HepG2 (cell line): ENCODE results near the gene NXN. TPM values are rescaled to one million over a fixed set of nuclear protein-coding genes. Genes with fewer than 3 reads are reported as not detected.

Experiments used
- ATAC-seq: fragments of 200-7000 bp; cut with Tn5 transposase; 3 replicates; pipeline ENCODE4 v1.9.1; 2020; ENCODE audit warnings: mild to moderate bottlenecking, moderate library complexity
- BruUV-seq: library from RNA; stranded (reverse); fragments of 400-500 nt; replicated peaks from 2 replicates; lab custom pipeline; 2021; lab: Mats Ljungman, UMichigan
- CTCF ChIA-PET: fragments of 300-600 bp; formaldehyde crosslinking; extraction: SDS; loops from one replicate; lab custom pipeline; 2021; ENCODE audit warnings: low total read pairs, inconsistent platforms, low intra/inter-chr PET ratio; lab: Yijun Ruan, JAX
- POLR2A ChIA-PET: fragments of 350-600 bp; sonication (Branson Sonifier 250); formaldehyde crosslinking; loops from one replicate; lab custom pipeline; 2020; ENCODE audit warnings: antibody characterized with exemption, inconsistent platforms; lab: Yijun Ruan, JAX
- DNase-seq: peaks from one replicate; pipeline ENCODE4 v3.0.0-alpha.2; 2015; ENCODE audit warnings: low spot score
- FAIRE-seq: peaks from 3 replicates; lab custom pipeline; 2011; peaks lifted over from hg19 to GRCh38; lab: Jason Lieb, UNC
- H2AFZ ChIP-seq: one replicate; pipeline ENCODE4 v1.6.1; 2011; ENCODE audit warnings: low read length, inconsistent platforms
- H3K27ac ChIP-seq: fragments of 300-600 bp; 3 replicates; pipeline ENCODE4 v1.8.0; 2011; ENCODE audit warnings: mixed run types, mild to moderate bottlenecking, mixed read lengths, low read length, inconsistent platforms; ENCODE audit not compliant: insufficient read depth; ENCODE audit errors: extremely low read length
- H3K27me3 ChIP-seq, 2 experiments: fragments of 200-600 bp in 1 of 2; 2 replicates in 1 of 2; 3 replicates in 1 of 2; pipeline versions ENCODE4 v1.6.0 to v1.8.0; 2011; ENCODE audit warnings: low read length in 2 of 2, mild to moderate bottlenecking in 2 of 2, moderate library complexity in 2 of 2, inconsistent platforms in 1 of 2; ENCODE audit not compliant: insufficient read depth in 2 of 2, control insufficient read depth in 1 of 2
- H3K36me3 ChIP-seq, 2 experiments: fragments of 200-600 bp in 1 of 2; replicated peaks in 1 of 2; 2 replicates in 1 of 2; 3 replicates in 1 of 2; pipeline versions ENCODE4 v1.5.1 to v1.8.0; 2011; ENCODE audit warnings: low read length in 2 of 2, inconsistent platforms in 1 of 2; ENCODE audit not compliant: insufficient read depth in 2 of 2, control insufficient read depth in 1 of 2
- H3K4me1 ChIP-seq: 2 replicates; pipeline ENCODE4 v1.5.1; 2012; ENCODE audit warnings: low read length, inconsistent platforms; ENCODE audit not compliant: insufficient read depth
- H3K4me2 ChIP-seq: 2 replicates; pipeline ENCODE4 v1.6.0; 2011; ENCODE audit warnings: low read depth, low read length, inconsistent platforms
- H3K4me3 ChIP-seq, 3 experiments: fragments of 200-600 bp in 1 of 3; sonication (generic), shearing (Covaris generic) in 1 of 3; replicated peaks in 1 of 3; 2 replicates each; pipeline ENCODE4 v1.5.1; 2011 to 2016; ENCODE audit warnings: low read length in 3 of 3, inconsistent platforms in 2 of 3, low read depth in 2 of 3, mild to moderate bottlenecking in 2 of 3, control low read depth in 1 of 3, mixed read lengths in 1 of 3; ENCODE audit not compliant: insufficient read depth in 1 of 3
- H3K79me2 ChIP-seq: one replicate; pipeline ENCODE4 v1.6.1; 2011; ENCODE audit warnings: low read length, inconsistent platforms; ENCODE audit not compliant: insufficient read depth
- H3K9ac ChIP-seq: 2 replicates; pipeline ENCODE4 v1.6.0; 2011; ENCODE audit warnings: mild to moderate bottlenecking, low read depth, low read length, inconsistent platforms; ENCODE audit not compliant: insufficient read depth
- H3K9me3 ChIP-seq: 2 replicates; pipeline ENCODE4 v1.5.1; 2012; ENCODE audit warnings: mild to moderate bottlenecking, low read length
- H4K20me1 ChIP-seq: 2 replicates; pipeline ENCODE4 v1.6.0; 2011; ENCODE audit warnings: inconsistent platforms, mild to moderate bottlenecking, low read length, moderate library complexity; ENCODE audit not compliant: insufficient read depth
- CREM ChIP-seq, 2 experiments: sonication (generic) in 1 of 2; formaldehyde crosslinking in 1 of 2; IDR thresholded peaks; 2 replicates each; pipeline versions ENCODE4 v1.4.0 to v1.6.1; 2016 to 2020; ENCODE audit warnings: antibody characterized with exemption in 1 of 2, mild to moderate bottlenecking in 1 of 2, missing genetic modification reagents in 1 of 2
- MED13 ChIP-seq: sonication (generic); formaldehyde crosslinking; IDR thresholded peaks from 2 replicates; pipeline ENCODE4 v1.5.0; 2020; ENCODE audit warnings: missing genetic modification reagents
- NFKB2 ChIP-seq: sonication (generic); formaldehyde crosslinking; IDR thresholded peaks from 2 replicates; pipeline ENCODE4 v1.4.0; 2020; ENCODE audit warnings: missing genetic modification reagents, borderline replicate concordance
- PAF1 ChIP-seq: IDR thresholded peaks from 2 replicates; pipeline ENCODE4 v1.6.1; 2016; ENCODE audit warnings: missing genetic modification reagents, missing compliant biosample characterization
- PRPF4 ChIP-seq: fragments of 200-400 bp; formaldehyde crosslinking; IDR thresholded peaks from 2 replicates; pipeline ENCODE4 v1.6.1; 2016; ENCODE audit warnings: low read length, low read depth; ENCODE audit not compliant: poor library complexity, severe bottlenecking
- SOX5 ChIP-seq: IDR thresholded peaks from 2 replicates; pipeline ENCODE4 v1.6.1; 2016; ENCODE audit warnings: borderline replicate concordance
- ZNF101 ChIP-seq: sonication (generic); formaldehyde crosslinking; IDR thresholded peaks from 2 replicates; pipeline ENCODE4 v1.4.0; 2020; ENCODE audit warnings: mild to moderate bottlenecking, low read depth, missing genetic modification reagents, borderline replicate concordance
- ZNF274 ChIP-seq: sonication (generic); formaldehyde crosslinking; IDR thresholded peaks from 2 replicates; pipeline ENCODE4 v1.5.1; 2020; ENCODE audit warnings: mild to moderate bottlenecking, missing genetic modification reagents
- ZNF891 ChIP-seq: sonication (generic); formaldehyde crosslinking; IDR thresholded peaks from 2 replicates; pipeline ENCODE4 v1.5.0; 2020; ENCODE audit warnings: mild to moderate bottlenecking, missing genetic modification reagents
- WGBS: methylation state at CpG from one replicate; pipeline ENCODE4 v1.1.6; 2017; ENCODE audit warnings: low lambda C conversion rate; 5-methylcytosine and 5-hydroxymethylcytosine counted together
- in situ Hi-C: cut with HindIII; loops from 2 replicates; pipeline ENCODE4 v1.10.0; 2017; ENCODE audit warnings: low pct_unique_long_range_greater_than_20kb; ENCODE audit not compliant: extremely low pct_ligation_motif_present
- intact Hi-C: fragments of 100-400 bp; cut with micrococcal nuclease; formaldehyde crosslinking; loops from one replicate; pipeline ENCODE4 v1.10.0; 2022; ENCODE audit not compliant: unreplicated experiment
- polyA plus RNA-seq, 8 experiments: library from polyadenylated mRNA; depleted of rRNA in 3 of 8; stranded (reverse) in 7 of 8; unstranded in 1 of 8; fragments of >200 nt; fragmentation: Illumina TruSeq in 4 of 8; extraction: Trizol in 4 of 8; gene quantifications; 2 replicates each; pipeline versions ENCODE4 v1.2.1 to v1.2.3, GENCODE V29; 2011 to 2016; ENCODE audit warnings: low read depth in 4 of 8, missing spikeins in 1 of 8, mixed read lengths in 1 of 8; ENCODE audit not compliant: insufficient read depth in 1 of 8
- total RNA-seq, 5 experiments: library from RNA; depleted of rRNA; stranded (reverse); fragments of >200 nt; fragmentation: Illumina TruSeq; extraction: Trizol; gene quantifications; 2 replicates each; pipeline ENCODE4 v1.2.3, GENCODE V29; 2016; ENCODE audit warnings: low read depth in 1 of 5
- TF ChIP-seq, protein P1 (sequence below): sonication (generic); formaldehyde crosslinking; IDR thresholded peaks from 2 replicates; pipeline ENCODE4 v1.8.1; 2023; ENCODE audit warnings: mild to moderate bottlenecking, missing genetic modification reagents

Gene NXN
- total and polyA plus RNA-seq, 2 of the 13 experiments (the other 11 are each of a cell fraction or from before 2014, with no cell fraction given), result 22.2 to 24.3 TPM

DNA sequence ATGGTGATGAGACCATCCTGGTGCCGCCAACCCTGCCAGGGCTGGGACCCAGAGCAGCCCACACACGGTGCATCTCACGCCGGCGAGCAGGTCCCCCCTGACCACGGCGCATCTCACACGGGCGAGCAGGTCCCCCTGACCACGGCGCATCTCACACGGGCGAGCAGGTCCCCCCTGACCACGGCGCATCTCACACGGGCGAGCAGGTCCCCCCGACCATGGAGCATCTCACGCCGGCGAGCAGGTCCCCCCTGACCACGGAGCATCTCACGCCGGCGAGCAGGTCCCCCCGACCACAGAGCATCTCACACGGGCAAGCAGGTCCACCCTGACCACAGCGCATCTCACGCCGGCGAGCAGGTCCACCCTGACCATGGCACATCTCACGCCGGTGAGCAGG lies 138.3 kb downstream of the NXN start:
- no peak overlapping the region for H2AFZ ChIP-seq
- peaks cover 0 to under 1% of the 10 kb centered on the region in 2 experiments; a peak in 2 of 5 replicates for H3K36me3 ChIP-seq
- ATAC-seq, result no peak
- 76% methylated on average over 23 of the region's 33 CpGs for WGBS
- POLR2A ChIA-PET, result no interaction called here
- no peak overlapping the region for H3K27ac ChIP-seq
- H3K4me3 ChIP-seq, result no peak overlapping the region
- H4K20me1 ChIP-seq, result no peaks in the 10 kb centered on the region
- CTCF ChIA-PET, result no interaction called here
- no peak overlapping the region for H3K4me2 ChIP-seq
- in situ Hi-C loops, result no loop called here
- no peaks in the 10 kb centered on the region for H3K9me3 ChIP-seq
- TF ChIP-seq MED13 (no peak), CREM (IDR thresholded peaks at IDR 0.05) (no peak), CREM (CRISPR knock-in tag; IDR thresholded peaks at IDR 0.05) (no peak), PRPF4 (no peak), ZNF101 (CRISPR knock-in tag) (no peak), SOX5 (no peak), ZNF274 (CRISPR knock-in tag) (no peak), PAF1 (CRISPR knock-in tag) (no peak), ZNF891 (CRISPR knock-in tag) (no peak), NFKB2 (no peak)
- TF ChIP-seq, protein P1, sequence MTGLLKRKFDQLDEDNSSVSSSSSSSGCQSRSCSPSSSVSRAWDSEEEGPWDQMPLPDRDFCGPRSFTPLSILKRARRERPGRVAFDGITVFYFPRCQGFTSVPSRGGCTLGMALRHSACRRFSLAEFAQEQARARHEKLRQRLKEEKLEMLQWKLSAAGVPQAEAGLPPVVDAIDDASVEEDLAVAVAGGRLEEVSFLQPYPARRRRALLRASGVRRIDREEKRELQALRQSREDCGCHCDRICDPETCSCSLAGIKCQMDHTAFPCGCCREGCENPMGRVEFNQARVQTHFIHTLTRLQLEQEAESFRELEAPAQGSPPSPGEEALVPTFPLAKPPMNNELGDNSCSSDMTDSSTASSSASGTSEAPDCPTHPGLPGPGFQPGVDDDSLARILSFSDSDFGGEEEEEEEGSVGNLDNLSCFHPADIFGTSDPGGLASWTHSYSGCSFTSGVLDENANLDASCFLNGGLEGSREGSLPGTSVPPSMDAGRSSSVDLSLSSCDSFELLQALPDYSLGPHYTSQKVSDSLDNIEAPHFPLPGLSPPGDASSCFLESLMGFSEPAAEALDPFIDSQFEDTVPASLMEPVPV (CRISPR knock-in tag), result no peak
- no peak for FAIRE-seq
- BruUV-seq, result no TSS peak
- intact Hi-C loops, result no loop called here
- H3K27me3 ChIP-seq, result no peaks in the 10 kb centered on the region
- no peak overlapping the region for H3K9ac ChIP-seq
- no peak for DNase-seq
- no peaks in the 10 kb centered on the region for H3K4me1 ChIP-seq
- peaks cover 3% of the 10 kb centered on the region for H3K79me2 ChIP-seq
